ENCODE data around the gene NT5DC1.
A peak's percentile ranks its signal among the peaks of the same experiment; 100 is the strongest.
"Not testable (repeated sequence)": the region's sequence is repeated elsewhere in the genome, so short reads cannot be mapped to it uniquely, and the experiment has no call there.

Gene NT5DC1

DNA sequence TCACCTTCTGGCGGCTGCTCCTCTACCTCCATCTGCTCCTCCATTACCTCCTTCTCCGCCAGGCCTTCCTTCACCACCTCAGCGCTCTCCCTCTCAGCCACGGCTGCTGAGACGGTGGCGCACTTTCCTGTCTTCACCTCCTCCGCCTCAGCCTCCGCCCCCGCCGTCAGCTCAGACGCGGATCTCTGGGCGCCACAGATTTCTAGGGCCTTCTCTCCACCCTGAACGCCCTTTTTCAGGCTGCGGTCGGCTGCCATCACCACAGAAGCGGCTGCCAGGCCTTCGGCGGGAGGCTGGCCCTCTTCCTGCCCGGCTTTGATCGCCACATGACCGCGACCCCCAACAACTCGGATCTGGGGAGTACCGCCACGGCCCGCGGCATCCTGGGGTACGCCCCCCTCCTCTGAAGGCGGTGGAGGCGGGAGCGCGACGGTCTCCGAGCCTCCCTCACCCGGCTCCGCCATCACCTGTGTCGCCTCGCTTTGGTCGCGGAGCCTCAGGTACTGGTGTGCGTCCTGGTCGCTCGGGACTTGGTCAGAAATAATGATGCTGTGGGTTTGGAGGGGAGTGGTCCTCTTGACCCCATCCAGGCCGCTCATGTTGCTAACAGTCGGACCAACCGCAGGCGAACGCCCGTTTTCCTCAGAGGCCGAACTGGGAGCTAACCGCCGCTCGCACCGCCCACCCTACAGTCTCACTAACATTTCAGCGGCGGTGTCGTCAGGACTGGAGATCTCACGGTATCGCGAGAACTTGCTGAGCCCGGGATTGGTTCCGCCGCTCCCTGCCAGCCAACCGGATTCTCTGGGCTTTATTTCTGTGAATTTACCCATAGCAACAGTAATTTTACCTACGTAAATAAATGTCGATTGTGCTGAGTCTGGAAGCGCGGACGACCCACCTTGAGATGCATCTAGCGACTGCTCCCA, 178.8 kb downstream of the NT5DC1 start, which contains the start of gene TSPYL1:
Gene TSPYL1 (minus strand): TSS at position 699 of the 929 bp plus-strand sequence. CDS start 100 bp downstream, at position 599.
- H3K9ac ChIP-seq (ENCODE audit: low read length): peak within 1 kb of the TSS; percentile 88
- peak within 1 kb of the TSS; percentile 78 for H3K4me3 ChIP-seq (ENCODE audit: low read depth, low read length)
- H3K27me3 ChIP-seq (ENCODE audit: control insufficient read depth, insufficient read depth, low read length): no peaks in the 10 kb centered on the region
- peak within 1 kb of the TSS; percentile 56 for H3K27ac ChIP-seq (ENCODE audit: low read depth, low read length)
- H3K4me1 ChIP-seq (ENCODE audit: control insufficient read depth, insufficient read depth, low read length): peaks cover 15% of the 10 kb centered on the region
- H3K36me3 ChIP-seq (ENCODE audit: control insufficient read depth, insufficient read depth, low read length): peaks cover 9% of the 10 kb centered on the region; the same call in 1 of the 2 replicates
- H3K9me3 ChIP-seq (ENCODE audit: control insufficient read depth, insufficient read depth, low read depth, low read length): no peaks in the 10 kb centered on the region

- peak overlapping the region; percentile 88 for H3K9ac ChIP-seq (ENCODE audit: low read length)
- H3K9me3 ChIP-seq (ENCODE audit: control insufficient read depth, insufficient read depth, low read depth, low read length): no peaks in the 10 kb centered on the region
- peak overlapping the region; percentile 78 for H3K4me3 ChIP-seq (ENCODE audit: low read depth, low read length)
- peaks cover 9% of the 10 kb centered on the region; the same call in 1 of the 2 replicates for H3K36me3 ChIP-seq (ENCODE audit: control insufficient read depth, insufficient read depth, low read length)
- H3K27me3 ChIP-seq (ENCODE audit: control insufficient read depth, insufficient read depth, low read length): no peaks in the 10 kb centered on the region
- peak overlapping the region; percentile 56 for H3K27ac ChIP-seq (ENCODE audit: low read depth, low read length)
- H3K4me1 ChIP-seq (ENCODE audit: control insufficient read depth, insufficient read depth, low read length): peaks cover 15% of the 10 kb centered on the region
These were observed 179.7 kb downstream of the NT5DC1 start for GRCh38 chr6:116280161-116280932.

GRCh38 chr6:116280933-116281316, 180.3 kb downstream of the NT5DC1 start:
- Histone ChIP-seq H3K9me3 (ENCODE audit: control insufficient read depth, insufficient read depth, low read depth, low read length) (no peaks in the 10 kb centered on the region), H3K27me3 (ENCODE audit: control insufficient read depth, insufficient read depth, low read length) (no peaks in the 10 kb centered on the region), H3K4me3 (ENCODE audit: low read depth, low read length) (peak overlapping the region; percentile 78), H3K27ac (ENCODE audit: low read depth, low read length) (no peak overlapping the region), H3K36me3 (ENCODE audit: control insufficient read depth, insufficient read depth, low read length) (peaks cover 9% of the 10 kb centered on the region; the same call in 1 of the 2 replicates), H3K4me1 (ENCODE audit: control insufficient read depth, insufficient read depth, low read length) (peaks cover 15% of the 10 kb centered on the region), H3K9ac (ENCODE audit: low read length) (no peak overlapping the region)

GRCh38 chr6:116282698-116283097, 182.0 kb downstream of the NT5DC1 start:
- Histone ChIP-seq H3K36me3 (ENCODE audit: control insufficient read depth, insufficient read depth, low read length) (peaks cover 9% of the 10 kb centered on the region; the same call in 1 of the 2 replicates), H3K9me3 (ENCODE audit: control insufficient read depth, insufficient read depth, low read depth, low read length) (no peaks in the 10 kb centered on the region), H3K9ac (ENCODE audit: low read length) (no peak overlapping the region), H3K4me3 (ENCODE audit: low read depth, low read length) (no peak overlapping the region), H3K27me3 (ENCODE audit: control insufficient read depth, insufficient read depth, low read length) (no peaks in the 10 kb centered on the region), H3K4me1 (ENCODE audit: control insufficient read depth, insufficient read depth, low read length) (peaks cover 6% of the 10 kb centered on the region; the same call in 1 of the 2 replicates), H3K27ac (ENCODE audit: low read depth, low read length) (no peak overlapping the region)

GRCh38 chr6:116283191-116283590, 182.5 kb downstream of the NT5DC1 start:
- Histone ChIP-seq H3K4me3 (ENCODE audit: low read depth, low read length) (no peak overlapping the region), H3K36me3 (ENCODE audit: control insufficient read depth, insufficient read depth, low read length) (0 out of 2 replicates have a peak, but pooled peaks cover 5% of the 10 kb centered on the region), H3K9me3 (ENCODE audit: control insufficient read depth, insufficient read depth, low read depth, low read length) (no peaks in the 10 kb centered on the region), H3K27me3 (ENCODE audit: control insufficient read depth, insufficient read depth, low read length) (no peaks in the 10 kb centered on the region), H3K27ac (ENCODE audit: low read depth, low read length) (no peak overlapping the region), H3K4me1 (ENCODE audit: control insufficient read depth, insufficient read depth, low read length) (peaks cover 6% of the 10 kb centered on the region; the same call in 1 of the 2 replicates), H3K9ac (ENCODE audit: low read length) (no peak overlapping the region)

DNA sequence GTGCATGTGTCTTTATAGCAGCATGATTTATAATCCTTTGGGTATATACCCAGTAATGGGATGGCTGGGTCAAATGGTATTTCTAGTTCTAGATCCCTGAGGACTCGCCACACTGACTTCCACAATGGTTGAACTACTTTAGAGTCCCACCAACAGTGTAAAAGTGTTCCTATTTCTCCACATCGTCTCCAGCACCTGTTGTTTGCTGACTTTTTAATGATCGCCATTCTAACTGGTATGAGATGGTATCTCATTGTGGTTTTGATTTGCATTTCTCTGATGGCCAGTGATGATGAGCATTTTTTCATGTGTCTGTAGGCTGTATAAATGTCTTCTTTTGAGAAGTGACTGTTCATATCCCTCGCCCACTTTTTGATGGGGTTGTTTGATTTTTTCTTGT, 184.3 kb downstream of the NT5DC1 start:
- not testable (repeated sequence) for H3K36me3 ChIP-seq (ENCODE audit: control insufficient read depth, insufficient read depth, low read length); H3K27me3 ChIP-seq (ENCODE audit: control insufficient read depth, insufficient read depth, low read length); H3K9me3 ChIP-seq (ENCODE audit: control insufficient read depth, insufficient read depth, low read depth, low read length); H3K27ac ChIP-seq (ENCODE audit: low read depth, low read length); H3K4me3 ChIP-seq (ENCODE audit: low read depth, low read length); H3K9ac ChIP-seq (ENCODE audit: low read length); H3K4me1 ChIP-seq (ENCODE audit: control insufficient read depth, insufficient read depth, low read length)

- Histone ChIP-seq H3K4me1 (ENCODE audit: control insufficient read depth, insufficient read depth, low read length) (no peaks in the 10 kb centered on the region), H3K4me3 (ENCODE audit: low read depth, low read length) (no peak overlapping the region), H3K9ac (ENCODE audit: low read length) (no peak overlapping the region), H3K27ac (ENCODE audit: low read depth, low read length) (no peak overlapping the region), H3K9me3 (ENCODE audit: control insufficient read depth, insufficient read depth, low read depth, low read length) (no peaks in the 10 kb centered on the region), H3K36me3 (ENCODE audit: control insufficient read depth, insufficient read depth, low read length) (no peaks in the 10 kb centered on the region), H3K27me3 (ENCODE audit: control insufficient read depth, insufficient read depth, low read length) (no peaks in the 10 kb centered on the region)
These were observed 186.2 kb downstream of the NT5DC1 start for GRCh38 chr6:116286773-116287358.

DNA sequence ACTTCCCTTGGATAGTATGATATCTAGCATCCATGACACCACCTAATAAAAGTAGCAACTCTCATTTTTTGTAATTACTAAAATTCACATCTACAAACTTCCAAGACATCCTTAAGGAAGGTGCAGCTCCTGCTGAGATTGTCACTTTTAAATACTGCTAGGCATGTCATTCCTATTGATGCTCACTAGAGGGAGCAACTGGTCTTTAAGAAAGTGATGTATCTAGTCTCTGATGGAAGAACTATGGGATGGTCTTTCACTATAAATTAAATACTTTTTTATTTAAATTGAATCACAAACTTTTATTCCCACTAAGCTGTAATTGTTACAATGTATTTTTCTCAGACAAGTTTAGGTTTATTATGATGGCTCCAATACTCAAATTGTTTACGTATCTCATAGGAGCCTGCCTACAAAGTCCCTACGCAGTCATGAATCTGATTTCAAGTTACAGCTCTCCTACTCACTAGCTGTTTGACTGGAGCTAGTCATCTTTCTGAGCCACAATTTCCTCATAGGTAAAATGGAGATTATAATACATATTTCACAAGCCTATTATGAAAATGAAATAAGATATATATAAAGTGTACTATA, 187.1 kb downstream of the NT5DC1 start:
- H3K27ac ChIP-seq (ENCODE audit: low read depth, low read length): no peak overlapping the region
- no peaks in the 10 kb centered on the region for H3K36me3 ChIP-seq (ENCODE audit: control insufficient read depth, insufficient read depth, low read length)
- H3K9me3 ChIP-seq (ENCODE audit: control insufficient read depth, insufficient read depth, low read depth, low read length): no peaks in the 10 kb centered on the region
- H3K9ac ChIP-seq (ENCODE audit: low read length): no peak overlapping the region
- no peaks in the 10 kb centered on the region for H3K27me3 ChIP-seq (ENCODE audit: control insufficient read depth, insufficient read depth, low read length)
- H3K4me3 ChIP-seq (ENCODE audit: low read depth, low read length): no peak overlapping the region
- H3K4me1 ChIP-seq (ENCODE audit: control insufficient read depth, insufficient read depth, low read length): no peaks in the 10 kb centered on the region

- Histone ChIP-seq H3K4me3 (ENCODE audit: low read depth, low read length) (no peak overlapping the region), H3K27ac (ENCODE audit: low read depth, low read length) (no peak overlapping the region), H3K9ac (ENCODE audit: low read length) (no peak overlapping the region), H3K9me3 (ENCODE audit: control insufficient read depth, insufficient read depth, low read depth, low read length) (no peaks in the 10 kb centered on the region), H3K4me1 (ENCODE audit: control insufficient read depth, insufficient read depth, low read length) (no peaks in the 10 kb centered on the region), H3K27me3 (ENCODE audit: control insufficient read depth, insufficient read depth, low read length) (no peaks in the 10 kb centered on the region), H3K36me3 (ENCODE audit: control insufficient read depth, insufficient read depth, low read length) (no peaks in the 10 kb centered on the region)
These were observed 189.2 kb downstream of the NT5DC1 start for GRCh38 chr6:116289876-116290275.

DNA sequence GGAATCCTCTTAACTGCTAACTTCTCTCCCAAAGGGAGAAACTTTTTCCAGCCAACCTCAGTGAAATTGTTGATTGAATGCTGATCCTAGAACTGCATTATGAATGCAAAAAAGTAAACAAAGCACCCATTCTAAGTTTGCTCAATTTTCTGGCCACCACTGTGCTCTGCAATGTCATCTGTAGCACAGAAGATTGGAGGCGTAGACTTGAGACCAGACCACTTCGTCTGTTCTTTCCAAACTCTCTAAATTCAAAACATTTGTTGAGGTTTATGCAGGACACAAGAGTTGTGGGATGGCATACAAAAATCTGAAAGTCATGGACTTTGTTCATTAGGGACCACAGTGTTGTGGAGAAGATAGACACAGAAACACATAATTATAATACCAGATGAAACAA, 190.1 kb downstream of the NT5DC1 start:
- Histone ChIP-seq H3K36me3 (ENCODE audit: control insufficient read depth, insufficient read depth, low read length) (no peaks in the 10 kb centered on the region), H3K4me1 (ENCODE audit: control insufficient read depth, insufficient read depth, low read length) (no peaks in the 10 kb centered on the region), H3K9me3 (ENCODE audit: control insufficient read depth, insufficient read depth, low read depth, low read length) (no peaks in the 10 kb centered on the region), H3K27ac (ENCODE audit: low read depth, low read length) (no peak overlapping the region), H3K4me3 (ENCODE audit: low read depth, low read length) (no peak overlapping the region), H3K27me3 (ENCODE audit: control insufficient read depth, insufficient read depth, low read length) (no peaks in the 10 kb centered on the region), H3K9ac (ENCODE audit: low read length) (no peak overlapping the region)

Data from HUES6 (cell line).